DMS114 treated with DMSO at 0.1 percent for 48 hours (cell line): Measurements from ENCODE around the gene PAPPA.

ENCODE experiments used
- DNase-seq: peaks from one replicate; lab custom pipeline; 2025; ENCODE audit not compliant: unreplicated experiment; lab: John Stamatoyannopoulos, UW

The PAPPA gene

DNA sequence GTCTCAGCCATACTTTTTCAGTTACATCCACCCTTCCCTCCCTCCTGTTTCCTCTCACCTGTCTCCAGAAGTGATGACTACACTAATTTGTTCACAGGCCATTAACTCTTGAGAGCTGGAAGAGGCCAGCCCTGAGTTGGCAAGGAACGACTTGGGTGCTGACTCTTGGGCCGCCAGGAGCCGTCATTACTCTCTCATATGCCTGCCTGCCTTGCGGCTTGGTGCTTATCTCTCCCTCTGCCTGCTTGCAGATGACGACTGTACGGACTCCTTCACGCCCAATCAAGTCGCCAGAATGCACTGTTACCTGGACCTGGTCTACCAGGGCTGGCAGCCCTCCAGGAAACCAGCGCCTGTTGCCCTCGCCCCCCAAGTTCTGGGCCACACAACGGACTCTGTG lies 66.1 kb downstream of the PAPPA start:
- no peak for DNase-seq

DNA sequence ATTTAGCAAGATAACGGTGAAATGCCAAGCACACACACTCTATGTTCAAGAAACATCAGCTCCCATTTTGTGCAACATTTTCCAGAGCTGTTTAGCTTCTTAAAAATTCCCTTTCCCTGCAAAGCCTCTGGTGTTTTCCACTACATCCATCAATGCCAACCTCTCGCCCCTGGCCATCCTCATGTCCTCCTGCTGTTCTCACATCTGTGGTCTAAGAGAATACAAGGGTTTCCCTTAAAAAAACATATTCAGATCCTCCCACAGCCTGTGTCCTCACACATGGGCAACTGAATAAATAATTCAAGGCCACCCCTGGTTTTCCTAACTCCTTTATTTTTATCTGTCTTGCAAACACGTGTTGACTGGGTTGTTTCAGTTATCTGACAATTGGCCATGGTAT lies 70.3 kb downstream of the PAPPA start:
- no peak for DNase-seq

DNA sequence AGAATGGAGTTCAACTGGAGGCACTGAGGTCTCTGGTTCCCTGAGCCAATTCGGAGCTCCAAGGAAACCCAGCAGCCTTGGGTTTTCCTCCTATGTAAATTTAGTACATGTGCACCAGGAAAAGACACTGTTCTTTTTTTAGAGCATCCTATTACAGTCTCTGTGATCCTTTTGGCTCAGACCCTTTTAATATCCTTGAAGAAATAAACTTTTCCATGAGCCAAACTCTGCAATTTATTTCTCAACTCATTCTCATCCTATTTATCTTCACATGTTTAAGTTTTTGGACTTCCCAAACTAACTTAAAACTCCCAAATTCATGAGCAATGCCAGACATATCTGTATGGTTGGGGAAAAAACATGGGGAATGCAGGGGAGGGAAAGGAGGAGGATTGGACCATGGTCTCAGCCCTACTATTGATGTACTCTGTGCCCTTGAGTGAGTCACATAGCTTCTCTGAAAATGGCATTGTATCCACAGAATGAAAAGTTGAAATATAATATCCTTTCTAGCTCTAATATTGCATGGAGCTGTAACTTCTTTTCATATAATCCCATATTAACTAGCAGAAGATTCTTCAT lies 76.6 kb downstream of the PAPPA start:
- DNase-seq = no peak

DNA sequence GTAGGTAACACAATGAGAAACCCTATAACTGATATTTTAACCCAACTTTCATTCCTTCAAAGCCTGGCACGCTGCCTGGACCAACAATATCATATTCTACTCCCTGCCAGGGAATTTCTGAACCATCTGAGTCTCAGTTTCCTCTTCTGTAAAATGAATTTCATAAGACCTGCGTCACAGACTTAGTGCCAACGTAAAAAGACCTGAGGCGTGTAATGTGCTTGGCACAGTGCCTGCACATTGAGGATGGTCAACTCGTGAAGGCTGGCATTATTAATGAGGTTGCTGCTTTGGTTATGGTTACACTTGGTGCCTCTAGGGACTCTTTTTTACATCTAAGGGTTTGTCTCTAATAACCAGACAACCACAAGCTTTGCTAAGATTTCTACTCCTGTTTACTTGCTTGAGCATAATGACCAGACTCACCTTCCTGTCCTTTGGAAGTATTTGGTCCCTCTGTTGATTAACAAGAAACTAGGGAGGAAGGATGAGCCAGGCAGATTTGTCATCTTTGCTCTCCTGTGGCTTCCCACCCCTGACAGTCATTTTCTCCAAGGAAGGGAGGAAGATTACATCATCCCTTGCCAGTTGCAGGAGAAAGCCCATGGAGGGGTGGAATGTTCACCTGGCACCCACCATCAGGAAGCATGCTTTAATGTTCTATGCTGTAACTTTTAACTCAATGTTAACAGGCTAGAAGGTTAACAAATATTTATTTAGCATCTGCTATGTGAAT lies 79.0 kb downstream of the PAPPA start:
- DNase-seq = no peak

DNA sequence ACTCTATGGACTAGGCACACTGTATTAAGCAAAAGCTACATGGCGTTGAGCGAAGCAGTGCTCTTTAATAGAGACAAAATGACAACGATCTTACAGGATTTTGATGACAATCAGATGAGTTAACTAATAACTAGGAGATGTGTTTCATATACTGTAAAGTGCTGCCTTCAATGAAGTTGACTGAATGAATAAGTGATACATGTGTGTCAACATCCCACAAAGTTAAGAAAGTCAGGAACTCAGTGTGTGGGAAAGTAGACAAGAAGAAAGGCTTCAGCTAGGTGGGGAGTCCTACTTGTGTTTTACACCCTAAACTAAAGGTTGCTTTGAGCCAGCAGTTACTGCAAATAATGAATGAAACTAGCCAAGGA lies 79.6 kb downstream of the PAPPA start:
- DNase-seq = no peak

DNA sequence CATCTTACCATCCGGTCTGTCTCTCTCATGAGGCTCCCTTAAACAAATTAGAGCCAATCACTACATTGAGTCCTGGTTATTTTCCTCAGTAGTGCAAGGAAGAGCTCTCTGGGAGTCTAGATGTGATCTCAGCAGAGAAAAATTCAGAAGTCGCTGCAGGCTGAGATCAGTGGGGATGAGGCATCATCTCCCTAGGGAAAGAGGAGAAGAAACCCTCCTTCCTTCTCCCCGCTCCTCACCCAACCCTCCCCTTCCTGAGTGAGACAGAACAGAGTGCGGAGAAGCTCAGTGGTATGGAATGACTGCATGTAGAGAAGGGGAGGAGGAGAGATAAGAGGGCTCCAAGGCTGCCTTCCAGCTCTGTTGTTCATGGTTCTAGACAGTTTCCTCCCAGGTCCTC lies 80.5 kb downstream of the PAPPA start:
- DNase-seq = no peak

DNA sequence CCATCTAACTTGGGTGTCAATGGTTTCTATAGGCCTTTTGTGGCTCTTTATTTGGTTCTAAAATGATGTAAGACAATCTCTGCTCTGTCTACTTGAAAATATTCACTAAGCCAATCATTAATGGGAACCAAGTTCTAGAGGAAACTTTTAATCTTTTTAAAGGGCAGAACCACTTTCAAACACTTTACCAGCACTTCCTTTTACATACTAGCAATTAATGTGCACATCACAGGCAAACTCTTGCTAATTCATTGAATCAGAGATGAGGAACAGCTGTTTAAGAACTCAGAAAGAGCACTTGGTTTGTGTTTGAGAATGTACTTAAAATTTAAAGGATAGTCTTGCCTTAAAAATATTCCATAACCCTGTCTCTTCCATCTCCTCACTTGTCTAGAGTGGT lies 83.4 kb downstream of the PAPPA start:
- DNase-seq = no peak

DNA sequence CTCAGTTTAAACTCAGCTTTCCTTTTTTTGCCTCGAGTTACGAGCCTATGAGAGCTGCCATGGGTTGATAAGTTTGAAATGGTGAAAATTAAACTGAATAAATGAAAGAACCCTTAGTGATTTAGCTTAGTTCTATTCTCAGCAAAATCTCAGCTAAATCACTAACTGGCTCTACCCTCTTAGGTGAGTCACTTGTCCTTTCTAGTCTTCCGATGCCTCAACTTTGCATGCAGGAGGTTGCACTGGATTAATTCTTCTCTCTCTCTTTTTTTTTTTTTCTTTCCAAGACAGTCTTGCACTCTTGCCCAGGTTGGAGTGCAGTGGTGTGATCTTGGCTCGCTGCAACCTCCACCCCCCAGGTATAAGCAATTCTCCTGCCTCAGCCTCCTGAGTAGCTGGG lies 83.9 kb downstream of the PAPPA start:
- no peak for DNase-seq

DNA sequence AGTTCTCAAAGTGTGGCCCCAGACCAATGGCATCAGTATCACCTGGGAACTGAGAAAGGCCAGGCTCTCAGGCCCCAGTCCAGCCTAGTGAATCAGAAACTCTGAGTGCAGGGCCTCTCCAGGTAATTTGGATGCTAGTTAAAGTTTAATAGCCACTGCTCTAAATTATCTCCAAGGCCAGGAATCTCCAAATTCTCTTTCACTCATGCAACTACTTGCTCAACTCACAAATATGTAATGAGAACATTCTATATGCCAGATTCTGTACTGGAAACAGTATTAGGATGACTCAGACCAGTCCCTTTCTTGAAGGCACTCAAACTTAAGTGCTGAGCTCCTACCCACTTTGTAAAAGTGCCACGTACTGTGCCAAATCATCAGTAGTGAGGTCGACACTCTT lies 84.6 kb downstream of the PAPPA start:
- no peak for DNase-seq

DNA sequence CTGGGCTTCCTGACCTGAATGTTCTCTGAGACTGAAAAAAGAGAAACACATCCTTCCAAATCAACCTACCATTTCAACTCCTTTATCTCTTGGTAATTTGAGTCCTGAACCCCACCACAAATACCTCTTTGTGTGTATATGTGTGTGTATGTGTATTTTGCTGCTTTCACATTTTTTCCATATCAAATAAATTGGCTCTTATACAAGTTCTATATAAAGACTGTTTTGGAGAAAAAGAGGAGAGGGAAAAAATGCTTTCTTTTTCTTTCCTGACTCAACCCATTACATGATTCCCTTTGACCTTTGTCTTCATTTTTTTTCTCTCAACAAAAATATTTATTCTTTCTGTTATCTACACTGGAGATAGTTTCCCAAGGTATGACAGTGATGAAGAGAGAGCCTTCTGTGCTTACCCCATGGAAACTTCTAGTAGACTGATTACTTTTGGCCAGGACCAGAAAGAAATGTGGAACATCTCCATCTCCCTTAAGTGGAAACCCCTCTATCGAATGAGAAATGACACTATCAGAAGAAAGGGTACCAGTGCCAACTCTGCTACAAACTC lies 85.3 kb downstream of the PAPPA start:
- DNase-seq = no peak

DNA sequence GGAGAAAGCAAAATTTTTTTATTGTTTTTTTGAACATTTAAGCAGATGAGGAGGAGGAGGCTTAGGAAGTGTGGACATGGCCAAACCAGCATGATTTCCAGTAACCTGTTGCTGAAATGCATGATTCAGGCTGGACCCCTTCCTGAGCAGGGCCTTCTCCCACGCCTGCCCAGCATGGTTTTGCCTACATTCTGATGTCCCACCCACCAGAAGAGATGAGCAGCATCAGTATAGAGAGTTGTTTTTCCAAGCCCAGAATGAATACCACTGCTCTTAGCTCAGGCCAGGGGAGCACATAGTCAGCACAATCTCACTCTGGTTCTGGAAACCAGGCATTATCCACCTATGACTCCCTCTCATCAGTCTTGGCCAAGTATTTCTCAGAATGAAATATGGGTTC lies 90.1 kb downstream of the PAPPA start:
- no peak for DNase-seq

DNA sequence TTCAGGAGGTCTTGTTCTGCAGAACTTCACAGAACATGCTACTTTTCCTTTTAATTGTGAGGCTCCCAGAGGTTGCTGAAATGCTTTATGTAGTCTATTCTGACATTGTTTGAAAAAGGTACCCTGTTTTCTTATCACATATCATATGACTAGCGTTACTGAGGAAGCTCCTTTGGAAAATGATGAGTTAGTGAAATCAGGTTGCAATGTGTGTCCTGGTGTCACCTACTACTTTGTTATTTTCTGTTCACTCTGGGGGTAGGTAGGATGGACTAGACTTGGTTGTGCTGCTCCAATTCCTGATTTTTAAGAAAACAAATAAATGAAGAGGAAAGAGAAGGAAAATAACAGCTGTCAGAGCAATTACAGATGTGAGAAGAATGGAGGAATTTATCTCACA lies 93.7 kb downstream of the PAPPA start:
- no peak for DNase-seq

DNA sequence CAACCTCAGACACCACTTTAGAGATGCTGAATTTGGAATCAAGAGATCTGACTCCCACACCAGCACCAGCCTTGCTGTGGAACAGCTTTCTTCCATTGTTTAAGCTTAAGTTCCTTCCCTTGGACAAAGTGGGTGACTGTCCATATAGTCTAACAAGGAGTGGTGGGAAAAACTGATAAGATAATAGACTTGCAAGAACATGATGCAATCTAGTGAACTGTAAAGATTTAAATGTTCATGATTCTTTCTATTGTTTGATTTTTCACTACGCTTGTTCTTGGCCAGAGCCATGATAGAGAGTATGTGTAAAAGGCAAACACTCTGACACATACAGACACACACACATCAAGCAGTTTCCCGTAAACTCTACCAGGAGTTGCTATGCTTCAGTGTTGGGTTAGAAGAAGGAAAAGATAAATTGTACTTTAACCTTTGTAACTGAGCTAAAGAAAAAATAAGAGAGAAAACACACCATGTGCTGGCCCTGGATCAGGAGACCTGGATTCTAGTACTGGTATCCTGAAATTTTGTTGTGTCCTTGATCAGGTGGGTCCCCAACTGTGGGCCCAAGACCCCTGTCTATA lies 94.3 kb downstream of the PAPPA start:
- DNase-seq = no peak

DNA sequence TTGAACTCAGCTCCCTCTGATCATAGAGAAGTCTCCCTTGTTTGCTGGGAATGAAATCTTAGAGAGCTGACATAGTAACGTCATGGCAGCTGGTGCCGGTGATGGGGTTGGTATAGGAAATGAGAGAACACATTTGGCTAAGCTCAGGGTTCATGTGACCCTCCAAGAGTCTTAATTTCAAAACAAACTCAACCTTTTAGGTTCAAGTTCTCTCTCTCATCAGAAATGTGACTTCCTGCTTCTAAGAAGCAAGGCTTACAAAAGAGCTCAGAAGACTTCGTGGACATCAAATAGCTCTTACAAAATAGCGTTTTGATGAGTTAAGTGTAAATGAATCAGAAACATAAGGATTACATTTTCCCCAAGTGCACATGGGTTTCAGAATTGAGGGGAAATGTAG lies 97.3 kb downstream of the PAPPA start:
- DNase-seq = no peak

DNA sequence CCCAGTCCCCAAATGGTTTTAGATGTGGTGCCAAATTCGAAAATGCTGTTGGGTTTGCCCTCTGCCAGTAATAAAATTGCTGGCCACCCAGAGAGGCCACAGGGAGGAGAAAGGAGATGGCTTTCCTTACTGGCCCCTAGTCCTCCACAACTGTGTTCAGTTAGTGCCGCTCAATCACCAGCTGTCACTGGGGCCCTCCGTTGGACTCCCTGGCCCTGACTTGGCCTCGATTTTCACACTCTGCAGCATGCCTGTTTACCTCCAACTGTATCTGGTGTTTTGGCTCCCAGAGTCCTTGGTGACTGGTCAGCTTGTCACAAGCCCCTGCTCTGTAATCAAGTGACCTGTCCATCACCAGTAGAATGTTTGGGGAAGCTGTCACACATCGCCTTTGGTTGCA lies 97.8 kb downstream of the PAPPA start:
- no peak for DNase-seq

DNA sequence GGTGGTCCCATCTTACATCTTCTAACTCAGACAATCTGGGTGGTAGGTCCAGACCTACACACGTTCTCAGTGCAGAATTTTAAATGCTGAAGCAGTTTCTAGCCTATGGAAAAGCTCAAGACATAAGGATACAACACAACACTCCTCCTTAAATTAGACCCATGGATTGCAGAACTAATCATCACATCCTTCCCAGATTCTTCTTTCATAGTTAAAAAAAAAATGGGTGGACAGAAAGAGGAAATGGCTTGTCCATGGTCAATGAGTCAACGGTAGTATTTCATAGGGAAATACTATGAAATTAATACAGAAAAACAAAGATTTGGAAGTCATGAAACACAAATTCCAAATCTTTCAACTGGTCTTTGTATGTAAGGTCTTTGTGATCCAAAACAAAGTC lies 106.9 kb downstream of the PAPPA start:
- no peak for DNase-seq

DNA sequence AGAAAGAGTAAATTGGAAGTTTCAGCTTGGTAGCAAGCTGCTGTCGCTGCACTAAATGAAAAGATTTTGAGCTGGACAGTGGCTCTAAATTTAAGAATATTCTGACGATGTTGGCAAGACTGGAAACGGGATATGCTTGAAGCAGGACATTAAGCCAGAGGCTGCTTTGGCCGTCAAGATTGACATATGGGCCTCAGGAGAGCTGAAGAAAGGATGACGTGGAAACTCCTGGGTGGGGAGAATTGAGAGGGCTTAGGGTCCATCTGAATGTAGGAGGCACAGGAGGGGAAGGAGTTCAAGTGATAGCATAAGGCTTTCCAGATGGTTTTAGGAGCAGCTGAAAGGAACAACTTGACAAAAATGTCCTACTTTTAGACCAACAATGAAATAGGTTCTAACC lies 108.9 kb downstream of the PAPPA start:
- no peak for DNase-seq

DNA sequence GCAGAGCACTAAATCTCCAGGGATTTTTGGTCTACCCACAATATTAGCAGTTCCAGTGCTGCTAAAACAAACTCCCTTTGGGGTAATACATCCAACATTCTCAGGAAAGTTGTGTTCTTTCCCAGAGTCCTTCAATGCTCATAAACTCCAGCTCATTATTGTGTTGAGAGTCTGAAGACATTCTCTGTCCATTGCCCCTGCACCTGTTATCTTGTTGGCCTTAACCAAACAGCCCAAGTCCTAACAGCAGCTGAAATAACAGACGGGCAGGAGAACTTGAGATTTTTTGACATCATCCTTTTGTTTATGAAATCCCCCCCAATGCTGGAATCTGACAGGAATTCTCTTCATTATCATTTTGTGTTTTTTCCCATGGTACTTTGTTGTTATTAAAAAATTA lies 110.8 kb downstream of the PAPPA start:
- DNase-seq = no peak

DNA sequence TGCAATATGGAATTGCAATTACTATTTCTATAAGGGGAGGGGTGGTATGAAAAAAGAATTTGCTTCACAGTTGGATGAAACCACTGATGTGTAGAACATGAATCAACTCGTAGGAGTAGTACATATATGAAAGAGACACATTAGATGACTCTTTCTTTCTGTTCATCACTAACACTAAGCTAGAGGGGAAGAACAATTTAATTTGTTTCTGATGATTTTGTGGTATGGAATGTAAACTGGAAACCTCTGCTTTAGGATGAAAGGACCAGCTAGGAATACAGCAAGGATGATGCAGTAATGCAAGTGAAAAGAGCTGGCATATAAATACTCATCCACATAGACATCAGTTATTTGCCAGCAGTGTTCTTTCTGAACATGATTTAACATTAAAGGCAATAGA lies 113.4 kb downstream of the PAPPA start:
- no peak for DNase-seq

DNA sequence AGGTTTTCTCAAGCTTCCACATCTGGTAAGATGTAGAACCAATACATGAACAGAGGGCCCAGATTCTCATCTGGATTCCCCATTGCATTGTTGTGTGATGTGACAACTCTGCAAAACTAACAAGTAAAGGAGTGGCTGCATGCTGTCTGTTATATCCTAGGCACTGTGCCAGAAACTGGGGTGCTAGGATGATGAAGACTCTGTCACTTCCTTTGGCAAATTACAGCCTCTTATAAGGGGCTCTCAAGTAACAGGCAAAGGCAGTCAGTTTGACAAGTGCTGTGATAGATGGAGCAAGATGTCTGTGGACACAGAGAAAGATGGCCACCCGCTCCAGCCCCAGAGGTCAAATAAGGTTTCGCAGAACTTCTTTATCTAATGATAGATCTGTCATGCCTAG lies 115.7 kb downstream of the PAPPA start:
- no peak for DNase-seq

DNA sequence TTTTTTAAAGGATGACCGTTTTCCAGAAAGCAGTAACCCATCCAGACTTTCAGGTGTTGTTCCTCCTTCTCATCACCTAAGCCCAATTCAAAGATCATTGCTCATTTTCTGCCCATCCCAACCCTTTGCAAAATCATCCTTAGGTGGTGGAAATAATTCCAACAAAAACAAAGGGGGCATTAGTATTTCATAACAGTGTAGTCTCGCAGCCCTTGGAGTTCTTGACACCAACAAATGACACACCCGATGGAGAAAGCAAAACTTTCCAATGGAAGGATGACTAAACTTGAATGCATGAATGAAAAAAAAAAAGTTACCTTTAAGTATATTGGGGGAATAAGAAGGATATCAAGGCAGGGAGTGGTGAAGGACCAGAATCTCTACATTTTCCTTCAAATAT lies 117.0 kb downstream of the PAPPA start:
- no peak for DNase-seq

DNA sequence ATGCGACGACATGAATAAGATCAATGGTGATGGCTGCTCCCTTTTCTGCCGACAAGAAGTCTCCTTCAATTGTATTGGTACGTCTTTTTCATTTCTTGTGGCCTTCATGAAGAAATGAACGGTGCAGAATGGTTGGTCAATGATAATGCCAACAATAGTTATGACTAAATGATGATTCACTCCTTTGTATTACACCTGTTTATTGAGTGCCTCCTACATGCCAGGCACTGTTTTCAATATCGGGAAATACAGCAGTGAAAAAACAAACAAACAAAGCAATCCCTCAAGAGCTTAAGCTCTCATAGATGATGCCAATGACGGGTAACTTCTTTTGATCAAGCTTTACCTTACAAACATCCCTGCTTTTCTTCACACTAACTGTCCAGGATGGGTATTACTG lies 117.7 kb downstream of the PAPPA start:
- DNase-seq = no peak

DNA sequence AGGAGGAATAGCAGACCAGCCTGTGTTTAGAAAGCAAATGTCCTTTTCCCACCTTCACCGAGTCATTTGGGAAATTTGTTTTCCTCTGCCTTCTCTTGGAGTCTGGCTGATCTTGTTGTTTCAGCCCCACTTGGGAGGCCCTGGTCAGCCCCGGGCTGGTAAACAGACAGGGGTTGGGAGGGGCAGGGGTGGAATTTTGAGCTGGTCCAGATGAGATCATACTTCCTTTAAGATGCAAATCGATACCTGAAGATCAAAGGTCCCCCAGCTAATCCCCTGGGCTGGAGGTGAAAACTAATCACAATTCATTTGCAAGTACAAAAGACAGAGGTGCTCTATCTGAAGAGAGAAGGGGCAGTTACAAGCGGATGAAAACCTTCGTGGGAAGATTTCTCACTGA lies 118.4 kb downstream of the PAPPA start:
- no peak for DNase-seq
